MM.1S (cell line): Measurements from ENCODE around the gene FLAD1.

Source experiments
- DNase-seq: peaks from one replicate; pipeline ENCODE4 v3.0.0-alpha.2; 2015
- H2AFZ ChIP-seq: fragments of 300-600 bp; sonication (generic); 2 replicates; pipeline ENCODE4 v1.6.0; 2016; ENCODE audit warnings: antibody characterized with exemption, low read length
- H3F3A ChIP-seq: fragments of 300-600 bp; sonication (generic); 2 replicates; pipeline ENCODE4 v1.6.1; 2016; ENCODE audit warnings: mild to moderate bottlenecking, antibody characterized with exemption, low read length, moderate library complexity, mixed read lengths; ENCODE audit not compliant: insufficient read depth
- H3K27ac ChIP-seq: fragments of 300-600 bp; sonication (generic); 2 replicates; pipeline ENCODE4 v1.5.1; 2016; ENCODE audit warnings: mild to moderate bottlenecking, low read length
- H3K27me3 ChIP-seq: fragments of 300-600 bp; sonication (generic); replicated peaks from 2 replicates; pipeline ENCODE4 v1.6.0; 2016; ENCODE audit warnings: low read length; ENCODE audit not compliant: insufficient read depth
- H3K36me3 ChIP-seq: fragments of 300-600 bp; sonication (generic); replicated peaks from 2 replicates; pipeline ENCODE4 v1.6.1; 2016; ENCODE audit warnings: mild to moderate bottlenecking, low read length, mixed read lengths; ENCODE audit not compliant: insufficient read depth
- H3K4me1 ChIP-seq: fragments of 300-600 bp; sonication (generic); 2 replicates; pipeline ENCODE4 v1.6.1; 2016; ENCODE audit warnings: low read length, mixed read lengths
- H3K4me2 ChIP-seq: fragments of 300-600 bp; sonication (generic); 2 replicates; pipeline ENCODE4 v1.6.0; 2016; ENCODE audit warnings: low read depth, low read length
- H3K4me3 ChIP-seq: fragments of 300-600 bp; sonication (generic); 2 replicates; pipeline ENCODE4 v1.5.1; 2016; ENCODE audit warnings: low read length, mixed read lengths
- H3K79me2 ChIP-seq: fragments of 300-600 bp; sonication (generic); 2 replicates; pipeline ENCODE4 v1.6.1; 2016; ENCODE audit warnings: mixed run types, low read length, mixed read lengths
- H3K9ac ChIP-seq: fragments of 300-600 bp; sonication (generic); 2 replicates; pipeline ENCODE4 v1.6.1; 2016; ENCODE audit warnings: low read length, mixed read lengths
- H3K9me2 ChIP-seq: fragments of 300-600 bp; sonication (generic); replicated peaks from 2 replicates; pipeline ENCODE4 v1.6.1; 2016; ENCODE audit warnings: mild to moderate bottlenecking, low read length, mixed read lengths; ENCODE audit not compliant: insufficient read depth
- H3K9me3 ChIP-seq: fragments of 300-600 bp; sonication (generic); replicated peaks from 2 replicates; pipeline ENCODE4 v1.6.1; 2016; ENCODE audit warnings: mild to moderate bottlenecking, low read length, mixed read lengths; ENCODE audit not compliant: insufficient read depth
- H4K20me1 ChIP-seq: fragments of 300-600 bp; sonication (generic); 2 replicates; pipeline ENCODE4 v1.6.1; 2016; ENCODE audit warnings: mild to moderate bottlenecking, low read length, moderate library complexity, mixed read lengths; ENCODE audit not compliant: insufficient read depth
- EZH2 ChIP-seq: fragments of 300-600 bp; sonication (generic); optimal IDR thresholded peaks from 2 replicates; pipeline ENCODE3; 2017; ENCODE audit warnings: low read depth, mild to moderate bottlenecking, antibody characterized with exemption, low read length, mixed read lengths
- EZH2phosphoT487 ChIP-seq: fragments of 300-600 bp; sonication (generic); IDR thresholded peaks from 2 replicates; pipeline ENCODE4 v1.6.1; 2018; ENCODE audit warnings: antibody characterized with exemption, low read length
- TF ChIP-seq, protein P1 (sequence below): fragments of 300-600 bp; sonication (generic); IDR thresholded peaks from 2 replicates; pipeline ENCODE4 v1.5.1; 2016; ENCODE audit warnings: antibody characterized with exemption, low read length, mixed read lengths

Gene FLAD1

DNA sequence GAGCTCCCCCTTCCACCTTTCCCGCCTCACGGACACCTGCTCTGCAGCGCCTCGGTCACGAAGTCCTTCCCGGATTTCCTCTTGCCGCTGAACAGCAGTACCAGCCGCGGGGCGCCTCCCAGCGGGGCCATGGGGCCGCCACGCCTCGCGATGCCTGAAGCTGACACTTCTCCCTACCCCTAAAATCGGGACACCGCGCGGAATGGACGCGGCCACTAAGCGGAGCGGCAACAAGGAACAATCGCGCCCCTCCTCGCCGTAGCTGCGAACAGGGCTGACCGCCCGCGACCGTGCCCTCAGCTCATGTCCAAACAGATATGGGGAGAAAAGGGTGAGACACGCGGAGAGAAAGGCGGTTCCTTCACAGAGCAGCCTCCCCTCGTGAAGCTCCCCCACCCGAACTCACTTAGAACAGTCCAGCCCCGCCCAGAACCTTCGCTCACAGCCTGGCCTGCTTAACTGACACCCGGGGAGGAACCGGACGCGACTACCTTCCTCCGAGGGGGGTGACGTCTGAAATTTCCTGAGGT, 46.5 kb upstream of the FLAD1 start, which contains the start of gene PMVK:
PMVK (minus strand) TSS at position 165 of the 530 bp plus-strand sequence; CDS start at position 131, 34 bp downstream.
- Histone ChIP-seq H3K9me3 (no peaks in the 10 kb centered on the region), H3K27me3 (no peaks in the 10 kb centered on the region), H3F3A (peaks cover 44% of the 10 kb centered on the region), H3K4me3 (peak within 1 kb of the TSS; percentile 68), H3K4me1 (peaks cover 45% of the 10 kb centered on the region), H3K27ac (peak within 1 kb of the TSS; percentile 91), H3K79me2 (peaks cover 38% of the 10 kb centered on the region), H4K20me1 (no peaks in the 10 kb centered on the region), H3K9me2 (no peaks in the 10 kb centered on the region), H2AFZ (peak within 1 kb of the TSS; percentile 67), H3K36me3 (no peaks in the 10 kb centered on the region), H3K9ac (peak within 1 kb of the TSS; percentile 94), H3K4me2 (peak within 1 kb of the TSS; percentile 92)
- peak; percentile 100 for DNase-seq
- TF ChIP-seq, protein P1, sequence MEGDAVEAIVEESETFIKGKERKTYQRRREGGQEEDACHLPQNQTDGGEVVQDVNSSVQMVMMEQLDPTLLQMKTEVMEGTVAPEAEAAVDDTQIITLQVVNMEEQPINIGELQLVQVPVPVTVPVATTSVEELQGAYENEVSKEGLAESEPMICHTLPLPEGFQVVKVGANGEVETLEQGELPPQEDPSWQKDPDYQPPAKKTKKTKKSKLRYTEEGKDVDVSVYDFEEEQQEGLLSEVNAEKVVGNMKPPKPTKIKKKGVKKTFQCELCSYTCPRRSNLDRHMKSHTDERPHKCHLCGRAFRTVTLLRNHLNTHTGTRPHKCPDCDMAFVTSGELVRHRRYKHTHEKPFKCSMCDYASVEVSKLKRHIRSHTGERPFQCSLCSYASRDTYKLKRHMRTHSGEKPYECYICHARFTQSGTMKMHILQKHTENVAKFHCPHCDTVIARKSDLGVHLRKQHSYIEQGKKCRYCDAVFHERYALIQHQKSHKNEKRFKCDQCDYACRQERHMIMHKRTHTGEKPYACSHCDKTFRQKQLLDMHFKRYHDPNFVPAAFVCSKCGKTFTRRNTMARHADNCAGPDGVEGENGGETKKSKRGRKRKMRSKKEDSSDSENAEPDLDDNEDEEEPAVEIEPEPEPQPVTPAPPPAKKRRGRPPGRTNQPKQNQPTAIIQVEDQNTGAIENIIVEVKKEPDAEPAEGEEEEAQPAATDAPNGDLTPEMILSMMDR: peak; percentile 60
- TF ChIP-seq EZH2: no peak
- TF ChIP-seq EZH2phosphoT487: no peak

DNA sequence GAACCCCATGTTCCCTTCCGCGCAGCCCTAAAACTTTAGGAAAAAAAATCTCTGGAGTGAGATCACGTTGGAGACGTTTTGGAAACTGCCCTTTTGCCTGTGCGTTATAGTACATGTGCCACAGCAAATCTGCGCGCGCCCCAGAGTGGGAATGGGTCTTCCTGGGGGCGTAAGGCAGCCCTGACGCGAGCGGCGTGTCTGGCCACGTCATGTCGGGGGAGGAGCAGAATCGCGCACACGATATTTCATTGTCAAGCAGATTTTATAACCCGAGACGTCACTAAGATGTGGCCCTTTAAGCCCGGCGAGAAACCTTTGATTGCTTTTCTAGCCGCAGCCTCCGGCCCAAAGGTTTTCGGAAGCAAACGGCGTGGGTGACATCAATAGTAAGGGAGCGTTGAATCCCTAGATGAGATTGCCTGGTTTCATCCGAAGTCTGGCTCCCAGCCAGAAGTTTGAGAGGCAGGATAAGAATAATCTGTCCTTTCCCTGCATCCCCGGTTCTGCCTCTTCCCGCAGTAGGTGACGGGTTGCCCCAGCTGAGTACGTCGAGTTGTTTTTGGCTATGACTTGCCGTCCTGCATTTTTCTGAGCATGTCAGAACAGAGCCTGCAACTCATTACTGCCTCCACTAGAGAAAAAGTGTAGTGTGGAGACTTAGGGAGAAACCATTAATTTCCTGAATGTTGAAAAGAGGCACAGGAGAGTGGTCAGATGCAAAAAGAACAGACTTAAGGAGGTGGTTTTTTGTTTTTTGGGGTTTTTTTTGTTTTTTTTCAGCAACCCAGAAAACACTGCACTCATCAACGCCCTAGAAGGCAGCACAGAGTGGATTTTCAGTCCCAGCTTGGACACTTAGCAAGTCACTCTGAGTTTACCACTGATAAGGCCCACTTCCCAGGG, 45.8 kb upstream of the FLAD1 start:
- TF ChIP-seq, protein P1: peak; percentile 38
- TF ChIP-seq EZH2: no peak
- Histone ChIP-seq H3K36me3 (no peaks in the 10 kb centered on the region), H3K4me1 (peaks cover 52% of the 10 kb centered on the region), H3K27me3 (no peaks in the 10 kb centered on the region), H3K9ac (peak overlapping the region; percentile 94), H3K79me2 (peaks cover 44% of the 10 kb centered on the region), H3K4me3 (peak overlapping the region; percentile 68), H3K27ac (peak overlapping the region; percentile 91), H2AFZ (peak overlapping the region; percentile 67), H4K20me1 (no peaks in the 10 kb centered on the region), H3K4me2 (peak overlapping the region; percentile 92), H3K9me2 (no peaks in the 10 kb centered on the region), H3F3A (peaks cover 51% of the 10 kb centered on the region), H3K9me3 (no peaks in the 10 kb centered on the region)
- peak; percentile 100 for DNase-seq

DNA sequence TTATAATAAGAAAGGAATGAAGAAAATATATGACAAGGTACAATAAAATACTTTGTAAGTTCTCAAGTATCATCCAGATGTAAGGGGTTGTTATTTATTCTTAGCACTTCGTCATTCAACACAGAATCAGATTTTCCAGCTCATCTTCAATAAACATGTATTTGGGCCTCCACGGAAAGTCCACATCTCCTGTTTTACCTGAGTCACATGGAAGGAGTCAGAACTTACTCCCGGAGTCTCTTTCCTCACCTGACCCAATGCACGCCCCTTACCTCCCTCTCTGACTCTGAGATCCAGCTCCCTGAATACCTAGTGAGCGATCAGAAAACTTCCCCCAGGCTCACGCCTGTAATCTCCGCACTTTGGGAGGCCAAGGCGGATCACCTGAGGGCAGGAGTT, 45.2 kb upstream of the FLAD1 start:
- H3K36me3 ChIP-seq: no peaks in the 10 kb centered on the region
- H3K79me2 ChIP-seq: peaks cover 44% of the 10 kb centered on the region
- H3K4me2 ChIP-seq: peak overlapping the region; percentile 92
- H3K9me3 ChIP-seq: no peaks in the 10 kb centered on the region
- TF ChIP-seq EZH2phosphoT487: no peak
- TF ChIP-seq, protein P1: no peak
- TF ChIP-seq EZH2: no peak
- H3K4me3 ChIP-seq: peak overlapping the region; percentile 68
- H3F3A ChIP-seq: peaks cover 57% of the 10 kb centered on the region
- DNase-seq: no peak
- H4K20me1 ChIP-seq: no peaks in the 10 kb centered on the region
- peaks cover 56% of the 10 kb centered on the region for H3K4me1 ChIP-seq
- H2AFZ ChIP-seq: no peak overlapping the region
- H3K9me2 ChIP-seq: no peaks in the 10 kb centered on the region
- H3K27ac ChIP-seq: peak overlapping the region; percentile 91
- no peaks in the 10 kb centered on the region for H3K27me3 ChIP-seq
- peak overlapping the region; percentile 94 for H3K9ac ChIP-seq
